HepG2 (cell line): ENCODE results near the gene SMG7. TPM values are rescaled to one million over a fixed set of nuclear protein-coding genes. Genes with fewer than 3 reads are reported as not detected.
A peak's percentile ranks its signal among the peaks of the same experiment; 100 is the strongest.

Experiments
- BHLHE40 ChIP-seq: IDR thresholded peaks from 2 replicates; pipeline ENCODE4 v1.6.1; 2011; ENCODE audit warnings: low read length, improper control_type of control experiment
- CENPT ChIP-seq: sonication (generic); formaldehyde crosslinking; IDR thresholded peaks from 2 replicates; pipeline ENCODE4 v1.8.0; 2022; ENCODE audit warnings: low read depth, mild to moderate bottlenecking, moderate library complexity, missing genetic modification reagents
- CSRNP1 ChIP-seq: sonication (generic); formaldehyde crosslinking; IDR thresholded peaks from 2 replicates; pipeline ENCODE4 v1.8.1; 2023; ENCODE audit warnings: mild to moderate bottlenecking, missing genetic modification reagents
- FOXP1 ChIP-seq, 2 experiments: fragments of 450-650 bp in 1 of 2; IDR thresholded peaks; 2 replicates each; pipeline ENCODE4 v1.6.1; 2017 to 2018; ENCODE audit warnings: antibody characterized with exemption in 1 of 2
- HDAC2 ChIP-seq: sonication (generic); formaldehyde crosslinking; IDR thresholded peaks from 2 replicates; pipeline ENCODE4 v1.4.0; 2020; ENCODE audit warnings: missing genetic modification reagents
- HMG20B ChIP-seq: conservative IDR thresholded peaks from 2 replicates; pipeline ENCODE4 v1.6.1; 2016; ENCODE audit warnings: missing genetic modification reagents, missing compliant biosample characterization
- IRF1 ChIP-seq: sonication (generic); formaldehyde crosslinking; IDR thresholded peaks from 2 replicates; pipeline ENCODE4 v1.4.0; 2020; ENCODE audit warnings: low read depth, mild to moderate bottlenecking, missing genetic modification reagents
- MAF1 ChIP-seq: sonication (generic); formaldehyde crosslinking; IDR thresholded peaks from 2 replicates; pipeline ENCODE4 v1.5.0; 2020; ENCODE audit warnings: missing genetic modification reagents, borderline replicate concordance
- MTF2 ChIP-seq: sonication (generic); formaldehyde crosslinking; IDR thresholded peaks from 2 replicates; pipeline ENCODE4 v1.5.0; 2020; ENCODE audit warnings: missing genetic modification reagents, borderline replicate concordance
- NFATC3 ChIP-seq: sonication (generic); formaldehyde crosslinking; IDR thresholded peaks from 2 replicates; pipeline ENCODE4 v1.5.1; 2020; ENCODE audit warnings: mild to moderate bottlenecking, missing genetic modification reagents
- RFXAP ChIP-seq: sonication (generic); formaldehyde crosslinking; IDR thresholded peaks from 2 replicates; pipeline ENCODE4 v1.4.0; 2020; ENCODE audit warnings: missing genetic modification reagents, borderline replicate concordance
- SAP130 ChIP-seq: IDR thresholded peaks from 2 replicates; pipeline ENCODE4 v1.6.1; 2016; ENCODE audit warnings: low read depth
- SMYD3 ChIP-seq: sonication (generic); formaldehyde crosslinking; IDR thresholded peaks from 2 replicates; pipeline ENCODE4 v1.8.1; 2023; ENCODE audit warnings: mild to moderate bottlenecking, missing genetic modification reagents
- TCF7 ChIP-seq: sonication (generic); IDR thresholded peaks from 2 replicates; pipeline ENCODE4 v1.6.1; 2016; ENCODE audit warnings: antibody characterized with exemption, low read depth
- ZHX1 ChIP-seq: sonication (generic); formaldehyde crosslinking; IDR thresholded peaks from 2 replicates; pipeline ENCODE4 v1.8.1; 2022; ENCODE audit warnings: low read depth, mild to moderate bottlenecking, missing genetic modification reagents
- ZNF367 ChIP-seq: sonication (generic); formaldehyde crosslinking; IDR thresholded peaks from 2 replicates; pipeline ENCODE4 v1.4.0; 2020; ENCODE audit warnings: missing genetic modification reagents, borderline replicate concordance
- ZNF503 ChIP-seq: sonication (generic); formaldehyde crosslinking; IDR thresholded peaks from 2 replicates; pipeline ENCODE4 v1.4.0; 2020; ENCODE audit warnings: missing genetic modification reagents
- ZNF510 ChIP-seq: sonication (generic); formaldehyde crosslinking; IDR thresholded peaks from 2 replicates; pipeline ENCODE4 v1.4.0; 2020; ENCODE audit warnings: low read depth, mild to moderate bottlenecking, missing genetic modification reagents
- ZNF614 ChIP-seq: IDR thresholded peaks from 2 replicates; pipeline ENCODE4 v1.6.1; 2018; ENCODE audit warnings: missing biosample characterization, missing genetic modification reagents, inconsistent platforms, borderline replicate concordance
- ZNF776 ChIP-seq: sonication (generic); formaldehyde crosslinking; IDR thresholded peaks from 2 replicates; pipeline ENCODE4 v1.4.0; 2020; ENCODE audit warnings: mild to moderate bottlenecking, missing genetic modification reagents
- ZNF784 ChIP-seq: sonication (generic); formaldehyde crosslinking; IDR thresholded peaks from 2 replicates; pipeline ENCODE4 v1.5.1; 2020; ENCODE audit warnings: missing genetic modification reagents, mild to moderate bottlenecking, borderline replicate concordance
- polyA plus RNA-seq, 8 experiments: library from polyadenylated mRNA; depleted of rRNA in 3 of 8; stranded (reverse) in 7 of 8; unstranded in 1 of 8; fragments of >200 nt; fragmentation: Illumina TruSeq in 4 of 8; extraction: Trizol in 4 of 8; gene quantifications; 2 replicates each; pipeline versions ENCODE4 v1.2.1 to v1.2.3, GENCODE V29; 2011 to 2016; ENCODE audit warnings: low read depth in 4 of 8, missing spikeins in 1 of 8, mixed read lengths in 1 of 8; ENCODE audit not compliant: insufficient read depth in 1 of 8
- total RNA-seq, 5 experiments: library from RNA; depleted of rRNA; stranded (reverse); fragments of >200 nt; fragmentation: Illumina TruSeq; extraction: Trizol; gene quantifications; 2 replicates each; pipeline ENCODE4 v1.2.3, GENCODE V29; 2016; ENCODE audit warnings: low read depth in 1 of 5

Gene SMG7
- total and polyA plus RNA-seq, 2 of the 13 experiments (the other 11 are each of a cell fraction or from before 2014, with no cell fraction given): 14.9 to 27.9 TPM

GRCh38 chr1:183470961-183471742, 1.1 kb upstream of the SMG7 start (continued):
- TF ChIP-seq MAF1: no peak
- no peak for TF ChIP-seq ZNF784 (CRISPR knock-in tag)
- TF ChIP-seq BHLHE40: no peak
- TF ChIP-seq HMG20B (CRISPR knock-in tag): no peak
- TF ChIP-seq ZNF776 (CRISPR knock-in tag): no peak
- TF ChIP-seq ZHX1 (CRISPR knock-in tag): no peak
- no peak for TF ChIP-seq FOXP1 (IDR thresholded peaks at IDR 0.05)
- no peak for TF ChIP-seq FOXP1 (CRISPR knock-in tag; IDR thresholded peaks at IDR 0.05)
- TF ChIP-seq IRF1 (CRISPR knock-in tag): no peak
- no peak for TF ChIP-seq ZNF503 (CRISPR knock-in tag)
- 0 out of 2 replicates have a peak, but pooled peaks have one; percentile 24 for TF ChIP-seq HDAC2 (CRISPR knock-in tag)
- no peak; the same call in 1 of the 2 replicates for TF ChIP-seq ZNF614 (CRISPR knock-in tag)
- no peak for TF ChIP-seq RFXAP
- no peak for TF ChIP-seq TCF7
- TF ChIP-seq CENPT: peak; percentile 86
- TF ChIP-seq ZNF510 (CRISPR knock-in tag): no peak
- no peak for TF ChIP-seq MTF2
- TF ChIP-seq ZNF367 (CRISPR knock-in tag): no peak
- no peak for TF ChIP-seq NFATC3
- TF ChIP-seq SAP130: peak; percentile 54
- no peak for TF ChIP-seq SMYD3 (CRISPR knock-in tag)
- TF ChIP-seq CSRNP1 (CRISPR knock-in tag): peak; percentile 21; the same call in 1 of the 2 replicates
